Stimulated activated CD8-positive, alpha-beta memory T cell treated with anti-CD3 and anti-CD28 coated beads, Interleukin-4, amount 100 ng/mL, for 24 hours (primary cell): ENCODE data around the gene SLC22A4.

Experiments used
- DNase-seq: peaks from one replicate; pipeline ENCODE4 v3.0.0-alpha.2; 2020; ENCODE audit warnings: low read depth

SLC22A4 gene

GRCh38 chr5:132262882-132263547, 31.2 kb upstream of the SLC22A4 start:
- DNase-seq, result no peak

- peak; percentile 28 for DNase-seq
Measured at GRCh38 chr5:132263548-132264261, 30.5 kb upstream of the SLC22A4 start.

GRCh38 chr5:132264546-132265335, 29.5 kb upstream of the SLC22A4 start:
- no peak for DNase-seq

- DNase-seq, result no peak
Measured at GRCh38 chr5:132265336-132266030, 28.7 kb upstream of the SLC22A4 start.

- DNase-seq, result no peak
Measured at GRCh38 chr5:132266031-132266835, 28.0 kb upstream of the SLC22A4 start.

- DNase-seq, result no peak
Measured at GRCh38 chr5:132266836-132267160, 27.4 kb upstream of the SLC22A4 start.

- no peak for DNase-seq
Measured at GRCh38 chr5:132267166-132267739, 26.9 kb upstream of the SLC22A4 start.

- DNase-seq, result no peak
Measured at GRCh38 chr5:132267931-132268768, 26.0 kb upstream of the SLC22A4 start.

- DNase-seq, result no peak
Measured at GRCh38 chr5:132268769-132269551, 25.2 kb upstream of the SLC22A4 start.

GRCh38 chr5:132269635-132270334, 24.4 kb upstream of the SLC22A4 start:
- DNase-seq, result no peak

GRCh38 chr5:132270335-132270665, 23.9 kb upstream of the SLC22A4 start:
- no peak for DNase-seq

GRCh38 chr5:132270706-132271105, 23.5 kb upstream of the SLC22A4 start:
- no peak for DNase-seq

GRCh38 chr5:132271251-132272246, 22.6 kb upstream of the SLC22A4 start:
- no peak for DNase-seq

GRCh38 chr5:132272311-132273210, 21.6 kb upstream of the SLC22A4 start:
- DNase-seq, result peak; percentile 63

GRCh38 chr5:132273631-132274030, 20.6 kb upstream of the SLC22A4 start:
- DNase-seq, result no peak

GRCh38 chr5:132274050-132274792, 20.0 kb upstream of the SLC22A4 start:
- no peak for DNase-seq
